Smooth muscle cell (in vitro differentiated cells): ENCODE measurements around the gene DLEC1. TPM values are rescaled to one million over a fixed set of nuclear protein-coding genes. Genes with fewer than 3 reads are reported as not detected.

Source experiments
- DNase-seq: peaks from one replicate; lab custom pipeline; 2025; ENCODE audit not compliant: unreplicated experiment; lab: John Stamatoyannopoulos, UW
- H2AFZ ChIP-seq: fragments of 200-600 bp; sonication (generic); 2 replicates; pipeline ENCODE4 v1.6.0; 2016; ENCODE audit warnings: antibody characterized with exemption, low read depth, mild to moderate bottlenecking
- H3F3A ChIP-seq: fragments of 200-600 bp; sonication (generic); 2 replicates; pipeline ENCODE4 v1.6.0; 2017; ENCODE audit warnings: antibody characterized with exemption, low read depth
- H3K27ac ChIP-seq: fragments of 200-600 bp; sonication (generic); 2 replicates; pipeline ENCODE4 v1.5.1; 2016; ENCODE audit warnings: low read depth, mild to moderate bottlenecking
- H3K27me3 ChIP-seq: fragments of 200-600 bp; sonication (generic); 2 replicates; pipeline ENCODE4 v1.6.1; 2016; ENCODE audit warnings: low read depth, mild to moderate bottlenecking
- H3K36me3 ChIP-seq: fragments of 200-600 bp; sonication (generic); 2 replicates; pipeline ENCODE4 v1.5.1; 2016; ENCODE audit warnings: low read depth
- H3K4me1 ChIP-seq: fragments of 200-600 bp; sonication (generic); 2 replicates; pipeline ENCODE4 v1.5.1; 2016; ENCODE audit warnings: low read depth
- H3K4me2 ChIP-seq: fragments of 200-600 bp; sonication (generic); 2 replicates; pipeline ENCODE4 v1.6.0; 2016; ENCODE audit warnings: mild to moderate bottlenecking
- H3K4me3 ChIP-seq: fragments of 200-600 bp; sonication (generic); 2 replicates; pipeline ENCODE4 v1.5.1; 2016; ENCODE audit warnings: mild to moderate bottlenecking
- H3K79me2 ChIP-seq: fragments of 200-600 bp; sonication (generic); 2 replicates; pipeline ENCODE4 v1.6.0; 2016; ENCODE audit warnings: low read depth, mild to moderate bottlenecking
- H3K9ac ChIP-seq: fragments of 200-600 bp; sonication (generic); 2 replicates; pipeline ENCODE4 v1.6.0; 2016; ENCODE audit warnings: low read depth
- H3K9me3 ChIP-seq: fragments of 200-600 bp; sonication (generic); replicated peaks from 2 replicates; pipeline ENCODE4 v1.5.1; 2016; ENCODE audit warnings: low read depth
- H4K20me1 ChIP-seq: fragments of 200-600 bp; sonication (generic); 2 replicates; pipeline ENCODE4 v1.6.0; 2016; ENCODE audit warnings: low read depth
- whole genome bisulfite sequencing: methylation state at CpG from one replicate; pipeline ENCODE4 v1.1.7; 2016; ENCODE audit warnings: low lambda C conversion rate; 5-methylcytosine and 5-hydroxymethylcytosine counted together
- polyA plus RNA-seq: library from polyadenylated mRNA; unstranded; fragments of >200 nt; fragmentation: Nextera tagmentation; extraction: Ambion mirVana; gene quantifications from 2 replicates; pipeline ENCODE4 v1.2.1, GENCODE V29; 2016
- total RNA-seq: library from RNA; depleted of rRNA; stranded (reverse); fragments of >200 nt; gene quantifications from 2 replicates; pipeline ENCODE4 v1.2.3, GENCODE V29; 2014
- TF ChIP-seq, protein P1 (sequence below): fragments of 200-600 bp; sonication (generic); IDR thresholded peaks from 2 replicates; pipeline ENCODE4 v1.5.1; 2017; ENCODE audit warnings: borderline replicate concordance, mild to moderate bottlenecking, antibody characterized with exemption; ENCODE audit not compliant: insufficient read depth, poor library complexity, severe bottlenecking

Gene DLEC1
- total and polyA plus RNA-seq, 2 experiments from 2014 or later = 0.27 to 0.61 TPM

DNA sequence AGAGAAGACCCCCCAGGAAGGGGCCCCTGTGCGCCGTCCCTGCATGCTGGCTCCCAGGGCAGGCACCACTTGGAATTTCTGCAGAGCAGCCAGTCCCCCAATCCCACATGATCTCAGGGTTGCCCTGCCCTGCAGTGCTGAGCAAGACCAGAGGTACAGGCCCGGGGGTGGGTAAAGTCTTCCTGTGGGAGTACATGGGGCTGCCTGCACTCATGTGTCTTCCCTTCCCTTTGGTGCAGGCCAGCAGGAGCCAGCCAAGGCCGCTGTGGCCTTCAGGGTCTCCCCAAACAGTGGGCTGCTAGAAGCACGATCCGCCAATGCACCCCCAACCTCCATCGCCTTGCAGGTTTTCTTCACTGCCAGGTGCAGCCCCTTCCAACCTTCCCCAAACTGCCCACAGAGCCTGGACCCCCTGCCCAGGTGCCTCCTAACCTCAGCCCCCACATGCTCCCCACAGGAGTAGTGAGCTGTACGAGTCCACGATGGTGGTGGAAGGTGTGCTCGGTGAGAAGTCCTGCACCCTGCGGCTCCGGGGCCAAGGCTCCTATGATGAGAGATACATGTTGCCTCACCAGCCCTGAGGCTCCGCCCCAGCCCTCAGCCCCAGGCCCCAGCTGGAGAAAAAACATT, 82.9 kb downstream of the DLEC1 start:
- Histone ChIP-seq H3K4me3 (no peak overlapping the region), H3K27ac (no peak overlapping the region), H3F3A (no peaks in the 10 kb centered on the region), H2AFZ (no peak overlapping the region), H4K20me1 (peaks cover 20% of the 10 kb centered on the region), H3K27me3 (no peaks in the 10 kb centered on the region), H3K9ac (no peak overlapping the region), H3K4me2 (no peak overlapping the region), H3K4me1 (no peaks in the 10 kb centered on the region), H3K9me3 (no peaks in the 10 kb centered on the region), H3K36me3 (peaks cover 4% of the 10 kb centered on the region), H3K79me2 (no peaks in the 10 kb centered on the region)
- TF ChIP-seq, protein P1, sequence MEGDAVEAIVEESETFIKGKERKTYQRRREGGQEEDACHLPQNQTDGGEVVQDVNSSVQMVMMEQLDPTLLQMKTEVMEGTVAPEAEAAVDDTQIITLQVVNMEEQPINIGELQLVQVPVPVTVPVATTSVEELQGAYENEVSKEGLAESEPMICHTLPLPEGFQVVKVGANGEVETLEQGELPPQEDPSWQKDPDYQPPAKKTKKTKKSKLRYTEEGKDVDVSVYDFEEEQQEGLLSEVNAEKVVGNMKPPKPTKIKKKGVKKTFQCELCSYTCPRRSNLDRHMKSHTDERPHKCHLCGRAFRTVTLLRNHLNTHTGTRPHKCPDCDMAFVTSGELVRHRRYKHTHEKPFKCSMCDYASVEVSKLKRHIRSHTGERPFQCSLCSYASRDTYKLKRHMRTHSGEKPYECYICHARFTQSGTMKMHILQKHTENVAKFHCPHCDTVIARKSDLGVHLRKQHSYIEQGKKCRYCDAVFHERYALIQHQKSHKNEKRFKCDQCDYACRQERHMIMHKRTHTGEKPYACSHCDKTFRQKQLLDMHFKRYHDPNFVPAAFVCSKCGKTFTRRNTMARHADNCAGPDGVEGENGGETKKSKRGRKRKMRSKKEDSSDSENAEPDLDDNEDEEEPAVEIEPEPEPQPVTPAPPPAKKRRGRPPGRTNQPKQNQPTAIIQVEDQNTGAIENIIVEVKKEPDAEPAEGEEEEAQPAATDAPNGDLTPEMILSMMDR = no peak
- no peak for DNase-seq
- 96% methylated on average over 13 of the region's 13 CpGs for WGBS

- Histone ChIP-seq H3K4me3 (no peak overlapping the region), H3K36me3 (peaks cover 4% of the 10 kb centered on the region), H3K9ac (no peak overlapping the region), H3K4me1 (no peaks in the 10 kb centered on the region), H4K20me1 (peaks cover 25% of the 10 kb centered on the region), H3F3A (no peaks in the 10 kb centered on the region), H3K79me2 (no peaks in the 10 kb centered on the region), H2AFZ (no peak overlapping the region), H3K4me2 (no peak overlapping the region), H3K27me3 (no peaks in the 10 kb centered on the region), H3K9me3 (no peaks in the 10 kb centered on the region), H3K27ac (no peak overlapping the region)
- DNase-seq = no peak
- TF ChIP-seq, protein P1 = no peak
- WGBS = 95% methylated on average over 9 of the region's 9 CpGs
These were observed 83.8 kb downstream of the DLEC1 start for GRCh38 chr3:38122712-38123290.

DNA sequence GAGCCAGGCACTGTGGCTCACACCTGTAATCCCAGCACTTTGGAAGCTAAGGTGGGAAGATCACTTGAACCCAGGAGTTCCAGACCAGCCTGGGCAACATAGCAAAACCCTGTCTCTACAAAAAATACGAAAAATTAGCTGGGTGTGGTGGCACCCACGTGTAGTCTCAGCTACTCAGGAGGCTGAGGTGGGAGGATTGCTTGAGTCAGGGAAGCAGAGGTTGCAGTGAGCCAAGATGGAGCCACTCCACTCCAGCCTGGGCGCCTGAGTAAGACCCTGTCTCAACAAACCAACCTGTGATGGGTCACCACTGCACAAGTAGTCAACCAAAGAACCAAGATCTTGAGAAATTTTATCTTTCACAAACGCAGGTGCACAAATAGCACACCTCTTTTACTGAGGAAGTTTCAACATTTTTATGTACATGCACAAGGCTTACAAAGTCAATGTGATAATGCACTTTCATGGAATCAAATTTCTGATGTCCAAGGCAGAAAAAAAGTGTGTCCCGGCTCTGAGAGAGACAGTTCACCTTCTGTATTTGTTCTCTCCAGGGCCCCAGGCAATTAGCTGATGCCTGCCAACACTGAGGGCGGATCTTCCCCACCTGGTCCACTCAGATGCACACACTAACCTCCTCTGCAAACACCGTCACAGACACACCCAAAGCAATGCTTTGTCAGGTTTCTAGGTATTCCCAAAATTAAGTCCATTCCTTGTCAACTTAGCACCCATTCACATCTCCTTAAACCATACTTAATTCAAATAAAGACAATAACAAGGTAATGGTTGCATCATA, 85.5 kb downstream of the DLEC1 start:
- Histone ChIP-seq H3K4me2 (no peak overlapping the region), H3K4me1 (no peaks in the 10 kb centered on the region), H4K20me1 (peaks cover 25% of the 10 kb centered on the region), H3K27ac (no peak overlapping the region), H3K27me3 (no peaks in the 10 kb centered on the region), H3K4me3 (no peak overlapping the region), H3K9me3 (no peaks in the 10 kb centered on the region), H3K79me2 (no peaks in the 10 kb centered on the region), H3K36me3 (peaks cover 4% of the 10 kb centered on the region), H2AFZ (no peak overlapping the region), H3F3A (no peaks in the 10 kb centered on the region), H3K9ac (no peak overlapping the region)
- 95% methylated on average over 7 of the region's 7 CpGs for WGBS
- TF ChIP-seq, protein P1 = no peak
- DNase-seq = no peak
